Head of caudate nucleus (tissue), 42 donors: ENCODE data around the gene ATXN1.
A peak's percentile ranks its signal among the peaks of the same experiment; 100 is the strongest.

ENCODE experiments used
- DNase-seq, 42 donors: peaks; one replicate each; pipeline versions ENCODE4 v3.0.0 to v3.0.0-alpha.2; 2020 to 2021; ENCODE audit warnings: mixed read lengths in 7 of 42
- intact Hi-C: fragments of 100-400 bp; cut with DNase I; formaldehyde crosslinking; loops from one replicate; pipeline ENCODE4 v1.15.0; 2022

ATXN1 gene

GRCh38 chr6:16766043-16766536 is 4.8 kb upstream of the ATXN1 start:
- DNase-seq, result no peak
- intact Hi-C loops, result loop anchor here (10.0 kb wide), 1 partner anchor 341 kb away; no protein-coding TSS in a partner anchor

GRCh38 chr6:16765235-16765634 is 4.0 kb upstream of the ATXN1 start:
- DNase-seq, result no peak
- intact Hi-C loops, result loop anchor here (10.0 kb wide), 1 partner anchor 340 kb away; no protein-coding TSS in a partner anchor

- DNase-seq, result no peak
- intact Hi-C loops, result loop anchor here (5.0 to 10.0 kb wide), 4 partner anchors 207 to 432 kb away; no protein-coding TSS in a partner anchor
These were observed 3.1 kb upstream of the ATXN1 start for GRCh38 chr6:16764188-16764950.

GRCh38 chr6:16762550-16763477 is 1.6 kb upstream of the ATXN1 start:
- intact Hi-C loops, result loop anchor here (5.0 to 10.0 kb wide), 4 partner anchors 206 to 431 kb away; no protein-coding TSS in a partner anchor
- DNase-seq, result peak in 30 of 42 donors; percentile 28 to 68 (median 44)

GRCh38 chr6:16762268-16762549 is 949 bp upstream of the ATXN1 start:
- no peak for DNase-seq
- intact Hi-C loops, result loop anchor here (5.0 to 10.0 kb wide), 4 partner anchors 205 to 430 kb away; no protein-coding TSS in a partner anchor

- peak; percentile 66 to 94 (median 80) for DNase-seq
- intact Hi-C loops, result loop anchor here (5.0 to 10.0 kb wide), 4 partner anchors 204 to 429 kb away; no protein-coding TSS in a partner anchor
These were observed 409 bp upstream of the ATXN1 start for GRCh38 chr6:16761471-16762267.

- intact Hi-C loops, result loop anchor here (5.0 to 10.0 kb wide), 4 partner anchors 203 to 428 kb away; no protein-coding TSS in a partner anchor
These were observed 1.4 kb downstream of the ATXN1 start for GRCh38 chr6:16759646-16760515.

GRCh38 chr6:16759181-16759645 is 2.0 kb downstream of the ATXN1 start:
- DNase-seq, result peak in 4 of 42 donors; percentile 37 to 56 (median 40)
- intact Hi-C loops, result no loop called here

More at GRCh38 chr6:16759646-16760515, 1.4 kb downstream of the ATXN1 start:
- peak; percentile 64 to 94 (median 87) for DNase-seq

- peak in 10 of 42 donors; percentile 19 to 63 (median 41) for DNase-seq
- intact Hi-C loops, result no loop called here
These were observed 2.9 kb downstream of the ATXN1 start for GRCh38 chr6:16758163-16758975.

GRCh38 chr6:16757332-16757731 is 3.9 kb downstream of the ATXN1 start:
- intact Hi-C loops, result no loop called here
- no peak for DNase-seq

GRCh38 chr6:16756660-16757255 is 4.5 kb downstream of the ATXN1 start:
- no peak for DNase-seq

GRCh38 chr6:16755544-16755943 is 5.7 kb downstream of the ATXN1 start:
- DNase-seq, result no peak
- intact Hi-C loops, result no loop called here

More at GRCh38 chr6:16756660-16757255, 4.5 kb downstream of the ATXN1 start:
- intact Hi-C loops, result no loop called here

- intact Hi-C loops, result no loop called here
- no peak for DNase-seq
These were observed 6.4 kb downstream of the ATXN1 start for GRCh38 chr6:16754876-16755275.

- intact Hi-C loops, result no loop called here
- DNase-seq, result peak in 1 of 42 donors; percentile 0
These were observed 7.0 kb downstream of the ATXN1 start for GRCh38 chr6:16754274-16754673.

- intact Hi-C loops, result no loop called here
- DNase-seq, result peak in 1 of 42 donors; percentile 6
These were observed 7.9 kb downstream of the ATXN1 start for GRCh38 chr6:16753341-16753740.

- DNase-seq, result peak in 1 of 42 donors; percentile 6
- intact Hi-C loops, result no loop called here
These were observed 8.9 kb downstream of the ATXN1 start for GRCh38 chr6:16752206-16752866.
